Neural cell (in vitro differentiated cells): ENCODE data around the gene CAPNS1. TPM values are rescaled to one million over a fixed set of nuclear protein-coding genes. Genes with fewer than 3 reads are reported as not detected.
"Not testable (repeated sequence)": the region's sequence is repeated elsewhere in the genome, so short reads cannot be mapped to it uniquely, and the experiment has no call there.

Experiments used
- H2AFZ ChIP-seq: fragments of 200-600, 300-800 bp; sonication (generic), shearing (Covaris generic); 2 replicates; pipeline ENCODE4 v1.6.0; 2014; ENCODE audit warnings: low read depth, mild to moderate bottlenecking, antibody characterized with exemption, low read length, moderate library complexity
- H3F3A ChIP-seq: fragments of 200-600 bp; shearing (Covaris generic); 2 replicates; pipeline ENCODE4 v1.6.1; 2016; ENCODE audit warnings: mild to moderate bottlenecking, moderate library complexity, mixed read lengths, antibody characterized with exemption, low read length; ENCODE audit not compliant: insufficient read depth, poor library complexity, severe bottlenecking
- H3K27ac ChIP-seq: fragments of 200-600, 300-800 bp; sonication (generic), shearing (Covaris generic); 2 replicates; pipeline ENCODE4 v1.5.1; 2014; ENCODE audit warnings: mild to moderate bottlenecking, low read length, moderate library complexity
- H3K27me3 ChIP-seq: fragments of 300-800, 200-600 bp; sonication (generic), shearing (Covaris generic); 2 replicates; pipeline ENCODE4 v1.6.0; 2014; ENCODE audit warnings: mild to moderate bottlenecking, low read depth, low read length, moderate library complexity; ENCODE audit not compliant: insufficient read depth
- H3K36me3 ChIP-seq: fragments of 300-800, 200-600 bp; sonication (generic), shearing (Covaris generic); 2 replicates; pipeline ENCODE4 v1.5.1; 2014; ENCODE audit warnings: mild to moderate bottlenecking, antibody characterized with exemption, low read length, moderate library complexity; ENCODE audit not compliant: insufficient read depth
- H3K4me2 ChIP-seq: fragments of 300-800, 200-600 bp; sonication (generic), shearing (Covaris generic); 2 replicates; pipeline ENCODE4 v1.6.0; 2014; ENCODE audit warnings: mild to moderate bottlenecking, low read length
- H3K4me3 ChIP-seq: fragments of 300-800, 200-600 bp; sonication (generic), shearing (Covaris generic); 2 replicates; pipeline ENCODE4 v1.5.1; 2014; ENCODE audit warnings: mild to moderate bottlenecking, low read length, moderate library complexity
- H3K79me2 ChIP-seq: fragments of 200-600 bp; shearing (Covaris generic); replicated peaks from 2 replicates; pipeline ENCODE4 v1.6.0; 2014; ENCODE audit warnings: mild to moderate bottlenecking, low read length, moderate library complexity; ENCODE audit not compliant: insufficient read depth
- H3K9ac ChIP-seq: fragments of 300-800, 200-600 bp; sonication (generic), shearing (Covaris generic); 2 replicates; pipeline ENCODE4 v1.6.1; 2016; ENCODE audit warnings: mild to moderate bottlenecking, low read length, mixed read lengths
- H3K9me2 ChIP-seq: fragments of 200-600 bp; shearing (Covaris generic); 2 replicates; pipeline ENCODE4 v1.6.1; 2016; ENCODE audit warnings: mild to moderate bottlenecking, low read length, mixed read lengths; ENCODE audit not compliant: insufficient read depth
- H3K9me3 ChIP-seq: fragments of 200-600, 300-800 bp; sonication (generic), shearing (Covaris generic); 2 replicates; pipeline ENCODE4 v1.6.1; 2016; ENCODE audit warnings: mild to moderate bottlenecking, mixed run types, low read length, moderate library complexity, mixed read lengths
- H4K20me1 ChIP-seq: fragments of 200-600 bp; shearing (Covaris generic); 2 replicates; pipeline ENCODE4 v1.6.1; 2016; ENCODE audit warnings: mild to moderate bottlenecking, mixed run types; ENCODE audit not compliant: insufficient read depth
- EP300 ChIP-seq: fragments of 450-650 bp; conservative IDR thresholded peaks from 2 replicates; pipeline ENCODE4 v1.6.1; 2014; ENCODE audit warnings: antibody characterized with exemption, mild to moderate bottlenecking, moderate library complexity; ENCODE audit not compliant: poor library complexity, severe bottlenecking
- EZH2 ChIP-seq: fragments of 200-600, 300-800 bp; shearing (Covaris generic), sonication (generic); IDR thresholded peaks from 2 replicates; pipeline ENCODE4 v1.6.1; 2014; ENCODE audit warnings: antibody characterized with exemption, low read length, borderline replicate concordance, mild to moderate bottlenecking; ENCODE audit not compliant: insufficient read depth, poor library complexity, severe bottlenecking
- MXI1 ChIP-seq: fragments of 450-650 bp; conservative IDR thresholded peaks from 2 replicates; pipeline ENCODE4 v1.6.1; 2014; ENCODE audit warnings: antibody characterized with exemption, mild to moderate bottlenecking; ENCODE audit not compliant: poor library complexity, severe bottlenecking
- POLR2AphosphoS5 ChIP-seq: IDR thresholded peaks from 2 replicates; pipeline ENCODE4 v1.6.1; 2012
- RAD21 ChIP-seq: fragments of 450-650 bp; conservative IDR thresholded peaks from 2 replicates; pipeline ENCODE4 v1.6.1; 2014; ENCODE audit warnings: antibody characterized with exemption, mild to moderate bottlenecking, moderate library complexity
- SMC3 ChIP-seq: fragments of 450-650 bp; conservative IDR thresholded peaks from 2 replicates; pipeline ENCODE4 v1.6.1; 2014; ENCODE audit warnings: antibody characterized with exemption, mild to moderate bottlenecking, moderate library complexity; ENCODE audit not compliant: poor library complexity
- TAF1 ChIP-seq: IDR thresholded peaks from 2 replicates; pipeline ENCODE4 v1.6.1; 2012; ENCODE audit warnings: low read depth
- polyA plus RNA-seq: library from polyadenylated mRNA; depleted of rRNA; stranded (reverse); fragments of >200 nt; gene quantifications from 2 replicates; pipeline ENCODE4 v1.2.3, GENCODE V29; 2014
- TF ChIP-seq, protein P1 (sequence below): IDR thresholded peaks from 2 replicates; pipeline ENCODE4 v1.6.1; 2012; ENCODE audit warnings: borderline replicate concordance
- TF ChIP-seq, protein P2 (sequence below): fragments of 450-650 bp; IDR thresholded peaks from 2 replicates; pipeline ENCODE4 v1.5.1; 2014; ENCODE audit warnings: antibody characterized with exemption, mild to moderate bottlenecking, moderate library complexity; ENCODE audit not compliant: poor library complexity, severe bottlenecking

CAPNS1 gene
- polyA plus RNA-seq, 1 donor from 2014 or later, result 67.3 TPM

DNA sequence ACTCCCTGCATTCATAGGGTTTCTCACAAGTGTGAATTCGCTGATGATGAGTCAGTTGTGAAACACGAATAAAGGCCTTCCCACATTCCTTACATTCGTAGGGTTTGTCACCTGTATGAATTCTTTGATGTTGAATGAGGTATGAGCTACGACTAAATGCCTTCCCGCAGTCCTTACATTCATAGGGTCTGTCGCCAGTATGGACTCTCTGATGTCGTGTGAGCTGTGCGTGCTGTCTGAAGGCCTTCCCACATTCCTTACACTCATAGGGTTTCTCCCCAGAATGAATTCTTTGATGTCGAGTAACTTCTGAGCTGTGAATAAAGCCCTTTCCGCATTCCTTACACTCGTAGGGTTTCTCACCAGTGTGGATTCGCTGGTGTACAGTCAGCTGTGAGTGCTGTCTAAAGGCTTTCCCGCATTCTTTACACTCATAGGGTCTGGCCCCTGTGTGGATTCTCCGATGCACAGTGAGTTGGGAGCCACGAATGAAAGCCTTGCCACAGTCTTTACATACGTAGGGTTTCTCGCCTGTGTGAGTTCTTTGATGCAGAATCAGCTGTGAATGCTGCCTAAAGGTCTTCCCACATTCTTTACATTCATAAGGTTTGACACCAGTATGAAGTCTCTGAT, 42.9 kb downstream of the CAPNS1 start:
- no peaks in the 10 kb centered on the region for H3K36me3 ChIP-seq
- no peaks in the 10 kb centered on the region for H3K27me3 ChIP-seq
- H4K20me1 ChIP-seq, result no peaks in the 10 kb centered on the region
- H2AFZ ChIP-seq, result no peak overlapping the region
- H3K27ac ChIP-seq, result no peak overlapping the region
- no peak for TF ChIP-seq EP300
- TF ChIP-seq TAF1, result no peak
- no peak for TF ChIP-seq RAD21
- TF ChIP-seq, protein P1, sequence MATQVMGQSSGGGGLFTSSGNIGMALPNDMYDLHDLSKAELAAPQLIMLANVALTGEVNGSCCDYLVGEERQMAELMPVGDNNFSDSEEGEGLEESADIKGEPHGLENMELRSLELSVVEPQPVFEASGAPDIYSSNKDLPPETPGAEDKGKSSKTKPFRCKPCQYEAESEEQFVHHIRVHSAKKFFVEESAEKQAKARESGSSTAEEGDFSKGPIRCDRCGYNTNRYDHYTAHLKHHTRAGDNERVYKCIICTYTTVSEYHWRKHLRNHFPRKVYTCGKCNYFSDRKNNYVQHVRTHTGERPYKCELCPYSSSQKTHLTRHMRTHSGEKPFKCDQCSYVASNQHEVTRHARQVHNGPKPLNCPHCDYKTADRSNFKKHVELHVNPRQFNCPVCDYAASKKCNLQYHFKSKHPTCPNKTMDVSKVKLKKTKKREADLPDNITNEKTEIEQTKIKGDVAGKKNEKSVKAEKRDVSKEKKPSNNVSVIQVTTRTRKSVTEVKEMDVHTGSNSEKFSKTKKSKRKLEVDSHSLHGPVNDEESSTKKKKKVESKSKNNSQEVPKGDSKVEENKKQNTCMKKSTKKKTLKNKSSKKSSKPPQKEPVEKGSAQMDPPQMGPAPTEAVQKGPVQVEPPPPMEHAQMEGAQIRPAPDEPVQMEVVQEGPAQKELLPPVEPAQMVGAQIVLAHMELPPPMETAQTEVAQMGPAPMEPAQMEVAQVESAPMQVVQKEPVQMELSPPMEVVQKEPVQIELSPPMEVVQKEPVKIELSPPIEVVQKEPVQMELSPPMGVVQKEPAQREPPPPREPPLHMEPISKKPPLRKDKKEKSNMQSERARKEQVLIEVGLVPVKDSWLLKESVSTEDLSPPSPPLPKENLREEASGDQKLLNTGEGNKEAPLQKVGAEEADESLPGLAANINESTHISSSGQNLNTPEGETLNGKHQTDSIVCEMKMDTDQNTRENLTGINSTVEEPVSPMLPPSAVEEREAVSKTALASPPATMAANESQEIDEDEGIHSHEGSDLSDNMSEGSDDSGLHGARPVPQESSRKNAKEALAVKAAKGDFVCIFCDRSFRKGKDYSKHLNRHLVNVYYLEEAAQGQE, result no peak
- no peak for TF ChIP-seq EZH2
- no peak for TF ChIP-seq POLR2AphosphoS5
- TF ChIP-seq, protein P2, sequence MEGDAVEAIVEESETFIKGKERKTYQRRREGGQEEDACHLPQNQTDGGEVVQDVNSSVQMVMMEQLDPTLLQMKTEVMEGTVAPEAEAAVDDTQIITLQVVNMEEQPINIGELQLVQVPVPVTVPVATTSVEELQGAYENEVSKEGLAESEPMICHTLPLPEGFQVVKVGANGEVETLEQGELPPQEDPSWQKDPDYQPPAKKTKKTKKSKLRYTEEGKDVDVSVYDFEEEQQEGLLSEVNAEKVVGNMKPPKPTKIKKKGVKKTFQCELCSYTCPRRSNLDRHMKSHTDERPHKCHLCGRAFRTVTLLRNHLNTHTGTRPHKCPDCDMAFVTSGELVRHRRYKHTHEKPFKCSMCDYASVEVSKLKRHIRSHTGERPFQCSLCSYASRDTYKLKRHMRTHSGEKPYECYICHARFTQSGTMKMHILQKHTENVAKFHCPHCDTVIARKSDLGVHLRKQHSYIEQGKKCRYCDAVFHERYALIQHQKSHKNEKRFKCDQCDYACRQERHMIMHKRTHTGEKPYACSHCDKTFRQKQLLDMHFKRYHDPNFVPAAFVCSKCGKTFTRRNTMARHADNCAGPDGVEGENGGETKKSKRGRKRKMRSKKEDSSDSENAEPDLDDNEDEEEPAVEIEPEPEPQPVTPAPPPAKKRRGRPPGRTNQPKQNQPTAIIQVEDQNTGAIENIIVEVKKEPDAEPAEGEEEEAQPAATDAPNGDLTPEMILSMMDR, result no peak
- TF ChIP-seq SMC3, result no peak
- TF ChIP-seq MXI1, result no peak
- H3K4me2 ChIP-seq, result no peak overlapping the region
- H3K9me2 ChIP-seq, result no peaks in the 10 kb centered on the region
- H3F3A ChIP-seq, result no peaks in the 10 kb centered on the region
- H3K4me3 ChIP-seq, result no peak overlapping the region
- H3K9me3 ChIP-seq, result no peaks in the 10 kb centered on the region
- H3K9ac ChIP-seq, result no peak overlapping the region
- H3K79me2 ChIP-seq, result no peaks in the 10 kb centered on the region

DNA sequence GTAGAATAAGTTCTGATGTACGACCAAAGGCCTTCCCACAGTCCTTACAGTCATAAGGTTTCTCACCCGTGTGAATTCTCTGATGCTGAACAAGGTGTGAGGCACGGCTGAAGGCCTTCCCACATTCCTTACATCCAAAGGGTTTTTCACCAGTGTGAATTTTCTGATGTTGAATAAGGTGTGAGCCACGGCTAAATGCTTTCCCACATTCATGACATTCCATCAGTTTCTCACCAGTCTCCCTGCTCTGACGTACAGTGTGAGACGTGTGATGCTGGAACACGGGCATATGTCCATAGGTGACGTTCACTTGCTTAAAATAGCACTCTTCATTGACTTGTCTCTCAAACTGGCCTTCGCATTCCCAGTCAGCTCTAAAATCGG, 43.4 kb downstream of the CAPNS1 start:
- Histone ChIP-seq H3K79me2 (no peaks in the 10 kb centered on the region), H4K20me1 (no peaks in the 10 kb centered on the region), H3K36me3 (no peaks in the 10 kb centered on the region), H3K9me3 (no peaks in the 10 kb centered on the region), H3K27ac (no peak overlapping the region), H2AFZ (no peak overlapping the region), H3F3A (no peaks in the 10 kb centered on the region), H3K9ac (no peak overlapping the region), H3K27me3 (no peaks in the 10 kb centered on the region), H3K9me2 (no peaks in the 10 kb centered on the region), H3K4me2 (no peak overlapping the region), H3K4me3 (no peak overlapping the region)
- TF ChIP-seq, protein P2, result no peak
- no peak for TF ChIP-seq POLR2AphosphoS5
- TF ChIP-seq MXI1, result no peak
- TF ChIP-seq, protein P1, result no peak
- TF ChIP-seq RAD21, result no peak
- TF ChIP-seq EZH2, result no peak
- TF ChIP-seq SMC3, result no peak
- no peak for TF ChIP-seq TAF1
- TF ChIP-seq EP300, result no peak

DNA sequence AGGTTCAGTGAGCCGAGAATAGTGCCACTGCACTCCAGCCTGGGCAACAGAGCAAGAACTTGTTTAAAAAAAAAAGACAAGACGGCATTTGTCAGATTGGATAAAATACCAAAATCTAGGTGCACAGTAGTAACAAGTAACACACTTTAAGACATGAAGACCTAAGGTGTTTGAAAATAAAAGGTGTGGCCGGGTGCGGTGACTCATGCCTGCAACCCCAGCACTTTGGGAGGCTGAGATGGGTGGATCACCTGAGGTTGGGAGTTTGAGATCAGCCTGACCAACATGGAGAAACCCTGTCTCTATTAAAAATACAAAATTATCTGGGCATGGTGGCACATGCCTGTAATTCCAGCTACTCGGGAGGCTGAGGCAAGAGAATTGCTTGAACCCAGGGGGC, 46.9 kb downstream of the CAPNS1 start:
- not testable (repeated sequence) for H3K4me2 ChIP-seq, H3K9ac ChIP-seq, H3K27ac ChIP-seq, H3K9me2 ChIP-seq, H3F3A ChIP-seq, H3K27me3 ChIP-seq, H3K79me2 ChIP-seq, H3K9me3 ChIP-seq, H2AFZ ChIP-seq, H4K20me1 ChIP-seq, H3K4me3 ChIP-seq, H3K36me3 ChIP-seq
